Keratinocyte (primary cell): ENCODE results near the gene SESTD1. TPM values are rescaled to one million over a fixed set of nuclear protein-coding genes. Genes with fewer than 3 reads are reported as not detected.

Source experiments
- DNase-seq: peaks from one replicate; pipeline ENCODE4 v3.0.0-alpha.2; 2011; ENCODE audit warnings: low read depth, missing footprints, low spot score
- FAIRE-seq: peaks from 2 replicates; lab custom pipeline; 2011; peaks lifted over from hg19 to GRCh38; lab: Jason Lieb, UNC
- H2AFZ ChIP-seq: 2 replicates; pipeline ENCODE4 v1.6.0; 2012; ENCODE audit warnings: low read length, control low read depth, inconsistent platforms; ENCODE audit not compliant: control insufficient read depth
- H3K27ac ChIP-seq: 2 replicates; pipeline ENCODE4 v1.5.1; 2011; ENCODE audit warnings: low read length; ENCODE audit not compliant: control insufficient read depth, insufficient read depth
- H3K27me3 ChIP-seq: 3 replicates; pipeline ENCODE4 v1.6.0; 2011; ENCODE audit warnings: low read length; ENCODE audit not compliant: control insufficient read depth, insufficient read depth; ENCODE audit errors: extremely low read depth
- H3K36me3 ChIP-seq, 2 experiments: 2 replicates in 1 of 2; 3 replicates in 1 of 2; pipeline ENCODE4 v1.5.1; 2011; ENCODE audit warnings: low read length in 2 of 2, mild to moderate bottlenecking in 1 of 2; ENCODE audit not compliant: control insufficient read depth in 2 of 2, insufficient read depth in 2 of 2; ENCODE audit errors: extremely low read depth in 1 of 2
- H3K4me1 ChIP-seq: 3 replicates; pipeline ENCODE4 v1.5.1; 2011; ENCODE audit warnings: low read length; ENCODE audit not compliant: control insufficient read depth, insufficient read depth; ENCODE audit errors: extremely low read depth
- H3K4me2 ChIP-seq: 3 replicates; pipeline ENCODE4 v1.6.0; 2011; ENCODE audit warnings: low read depth, low read length; ENCODE audit not compliant: control insufficient read depth, insufficient read depth; ENCODE audit errors: extremely low read depth
- H3K4me3 ChIP-seq, 3 experiments: fragments of 200-600 bp in 1 of 3; sonication (generic) in 1 of 3; 2 replicates in 2 of 3; 3 replicates in 1 of 3; pipeline ENCODE4 v1.5.1; 2011 to 2016; ENCODE audit warnings: low read length in 3 of 3, mild to moderate bottlenecking in 3 of 3, control low read depth in 2 of 3, inconsistent platforms in 1 of 3, low read depth in 1 of 3, mixed read lengths in 1 of 3, mixed run types in 1 of 3, moderate library complexity in 1 of 3; ENCODE audit not compliant: control insufficient read depth in 2 of 3, insufficient read depth in 2 of 3; ENCODE audit errors: extremely low read depth in 1 of 3
- H3K79me2 ChIP-seq: 2 replicates; pipeline ENCODE4 v1.6.0; 2012; ENCODE audit warnings: low read length; ENCODE audit not compliant: control insufficient read depth, insufficient read depth
- H3K9ac ChIP-seq: 3 replicates; pipeline ENCODE4 v1.6.0; 2011; ENCODE audit warnings: low read length; ENCODE audit not compliant: control insufficient read depth, insufficient read depth; ENCODE audit errors: extremely low read depth
- H3K9me1 ChIP-seq: 3 replicates; pipeline ENCODE4 v1.6.0; 2011; ENCODE audit warnings: low read length; ENCODE audit not compliant: control insufficient read depth, insufficient read depth; ENCODE audit errors: extremely low read depth
- H3K9me3 ChIP-seq: 2 replicates; pipeline ENCODE4 v1.5.1; 2012; ENCODE audit warnings: low read depth, low read length; ENCODE audit not compliant: control insufficient read depth
- H4K20me1 ChIP-seq: 3 replicates; pipeline ENCODE4 v1.6.0; 2011; ENCODE audit warnings: low read length; ENCODE audit not compliant: control insufficient read depth, insufficient read depth; ENCODE audit errors: extremely low read depth
- CTCF ChIP-seq, 3 experiments: IDR thresholded peaks in 1 of 3; conservative IDR thresholded peaks in 1 of 3; optimal IDR thresholded peaks in 1 of 3; 2 replicates in 2 of 3; 3 replicates in 1 of 3; pipeline versions ENCODE3 to v1.5.1; 2011; ENCODE audit warnings: low read length in 3 of 3, mild to moderate bottlenecking in 3 of 3, moderate library complexity in 2 of 3, control low read depth in 1 of 3, inconsistent platforms in 1 of 3; ENCODE audit not compliant: insufficient read depth in 2 of 3; ENCODE audit errors: extremely low read depth in 1 of 3
- EZH2 ChIP-seq: IDR thresholded peaks from one replicate; pipeline ENCODE4 v1.6.1; 2012; ENCODE audit warnings: inconsistent platforms, mild to moderate bottlenecking, low read length, moderate library complexity
- dilution Hi-C: fragments of 300-500 bp; cut with MboI; formaldehyde crosslinking; loops from one replicate; pipeline ENCODE4 v1.7.0; 2020; ENCODE audit warnings: low sequenced_read_pairs; ENCODE audit not compliant: extremely low pct_ligation_motif_present
- polyA plus RNA-seq, 5 experiments: library from polyadenylated mRNA; depleted of rRNA in 3 of 5; stranded (reverse) in 3 of 5; stranded (forward) in 1 of 5; unstranded in 1 of 5; fragments of >200 nt; gene quantifications; 1 replicate in 1 of 5; 2 replicates in 3 of 5; 3 replicates in 1 of 5; pipeline versions ENCODE4 v1.2.1 to v1.2.3, GENCODE V29; 2011 to 2012; ENCODE audit warnings: missing spikeins in 2 of 5, low read depth in 1 of 5, low replicate concordance in 1 of 5

The SESTD1 gene
- polyA plus RNA-seq, 1 donor (not counting 4 experiments of a cell fraction or from before 2014, with no cell fraction given), result 22.3 TPM

- Histone ChIP-seq H3K9me1 (no peaks in the 10 kb centered on the region), H3K27ac (no peak overlapping the region), H2AFZ (no peak overlapping the region), H3K4me2 (no peak overlapping the region), H3K4me1 (peaks cover 15% of the 10 kb centered on the region), H3K27me3 (no peaks in the 10 kb centered on the region), H3K4me3 (no peak overlapping the region), H3K36me3 (peaks cover 0 to 1% of the 10 kb centered on the region in 2 experiments), H3K9me3 (no peaks in the 10 kb centered on the region), H3K9ac (no peak overlapping the region), H4K20me1 (no peaks in the 10 kb centered on the region), H3K79me2 (no peaks in the 10 kb centered on the region)
- dilution Hi-C loops, result no loop called here
- FAIRE-seq, result no peak
- TF ChIP-seq EZH2 (no peak), CTCF (optimal IDR thresholded peaks at IDR 0.05 in 1 of 3, IDR thresholded peaks at IDR 0.05 in 1 of 3, conservative IDR thresholded peaks at IDR 0.05 in 1 of 3; ENCODE audit: extremely low read depth in 1 of 3, insufficient read depth in 2 of 3, low read length in 3 of 3) (no peak)
- no peak for DNase-seq
Measured at GRCh38 chr2:179107737-179108136, 156.9 kb downstream of the SESTD1 start.

- Histone ChIP-seq H3K4me3 (no peak overlapping the region), H3K9ac (no peak overlapping the region), H3K9me3 (no peaks in the 10 kb centered on the region), H2AFZ (no peak overlapping the region), H3K27ac (peak overlapping the region; percentile 58), H3K4me2 (no peak overlapping the region), H3K36me3 (peaks cover 0 to 1% of the 10 kb centered on the region in 2 experiments), H3K79me2 (no peaks in the 10 kb centered on the region), H3K9me1 (no peaks in the 10 kb centered on the region), H3K27me3 (no peaks in the 10 kb centered on the region), H4K20me1 (no peaks in the 10 kb centered on the region), H3K4me1 (peaks cover 15% of the 10 kb centered on the region)
- FAIRE-seq (peak; percentile 90), DNase-seq (peak; percentile 87)
- no peak for TF ChIP-seq EZH2
- no peak for TF ChIP-seq CTCF (optimal IDR thresholded peaks at IDR 0.05 in 1 of 3, IDR thresholded peaks at IDR 0.05 in 1 of 3, conservative IDR thresholded peaks at IDR 0.05 in 1 of 3; ENCODE audit: extremely low read depth in 1 of 3, insufficient read depth in 2 of 3, low read length in 3 of 3)
- dilution Hi-C loops, result no loop called here
Measured at GRCh38 chr2:179106676-179107428, 157.8 kb downstream of the SESTD1 start.
